Omental fat pad (tissue), 4 donors: ENCODE data around the gene CCDC24. TPM values are rescaled to one million over a fixed set of nuclear protein-coding genes. Genes with fewer than 3 reads are reported as not detected.

Experiments
- ATAC-seq: fragments of 150-250 bp; one replicate; pipeline ENCODE4 v1.9.1; 2016; ENCODE audit warnings: mild to moderate bottlenecking, moderate library complexity; ENCODE audit not compliant: low FRiP score
- DNase-seq: peaks from one replicate; pipeline ENCODE4 v3.0.0-alpha.2; 2019; ENCODE audit warnings: low spot score
- CTCF ChIP-seq, 3 donors: fragments of 450-650 bp; IDR thresholded peaks; one replicate each; pipeline ENCODE4 v1.5.1; 2016 to 2017; ENCODE audit warnings: antibody characterized with exemption in 3 of 3, mild to moderate bottlenecking in 3 of 3, moderate library complexity in 2 of 3
- total RNA-seq, 4 donors: library from RNA; depleted of rRNA; stranded (reverse); fragments of >200 nt; gene quantifications; one replicate each; pipeline ENCODE4 v1.1.0, GENCODE V29; 2016

CCDC24 gene
- total RNA-seq, 4 donors from 2014 or later, result 2.3 to 3.6 (median 2.8) TPM

- TF ChIP-seq CTCF (IDR thresholded peaks at IDR 0.05), result no peak
- DNase-seq, result no peak
- no peak for ATAC-seq
These were observed 2.0 kb downstream of the CCDC24 start for GRCh38 chr1:43993206-43993914.

GRCh38 chr1:43994071-43994470 lies 2.7 kb downstream of the CCDC24 start:
- no peak for DNase-seq
- no peak for TF ChIP-seq CTCF (IDR thresholded peaks at IDR 0.05)
- ATAC-seq, result no peak

GRCh38 chr1:43994794-43995790 lies 3.7 kb downstream of the CCDC24 start:
- no peak for ATAC-seq

GRCh38 chr1:43995984-43996732 lies 4.8 kb downstream of the CCDC24 start:
- no peak for TF ChIP-seq CTCF (IDR thresholded peaks at IDR 0.05)
- DNase-seq (no peak), ATAC-seq (no peak)

More at GRCh38 chr1:43994794-43995790, 3.7 kb downstream of the CCDC24 start:
- no peak for TF ChIP-seq CTCF (IDR thresholded peaks at IDR 0.05)
- DNase-seq, result no peak

- no peak for TF ChIP-seq CTCF (IDR thresholded peaks at IDR 0.05)
- no peak for DNase-seq
- no peak for ATAC-seq
These were observed 5.3 kb downstream of the CCDC24 start for GRCh38 chr1:43996733-43997115.

- DNase-seq (no peak), ATAC-seq (no peak)
- no peak for TF ChIP-seq CTCF (IDR thresholded peaks at IDR 0.05)
These were observed 6.0 kb downstream of the CCDC24 start for GRCh38 chr1:43997295-43997999.
